GM12878 (cell line): ENCODE data around the gene CCDC134. TPM values are rescaled to one million over a fixed set of nuclear protein-coding genes. Genes with fewer than 3 reads are reported as not detected.

Source experiments
- ATAC-seq: fragments of 200-7000 bp; cut with Tn5 transposase; 3 replicates; pipeline ENCODE4 v1.9.1; 2020; ENCODE audit warnings: mild to moderate bottlenecking, moderate library complexity
- BruUV-seq: library from RNA; stranded (reverse); fragments of 400-500 nt; replicated peaks from 2 replicates; lab custom pipeline; 2021; lab: Mats Ljungman, UMichigan
- CTCF ChIA-PET: fragments of 300-600 bp; sonication (Branson Sonifier 250); formaldehyde crosslinking; extraction: SDS; loops from one replicate; lab custom pipeline; 2021; ENCODE audit warnings: inconsistent platforms; lab: Yijun Ruan, JAX
- POLR2A ChIA-PET: fragments of 350-600 bp; formaldehyde crosslinking; extraction: SDS; loops from one replicate; lab custom pipeline; 2021; ENCODE audit warnings: inconsistent platforms; lab: Charles Lee
- RAD21 ChIA-PET: fragments of 300-600 bp; sonication (Branson Sonifier 250); formaldehyde crosslinking; loops from one replicate; lab custom pipeline; 2023; ENCODE audit warnings: antibody characterized with exemption; ENCODE audit not compliant: unreplicated experiment; lab: Charles Lee
- SMC1A ChIA-PET: fragments of 300-600 bp; sonication (Branson Sonifier 250); formaldehyde crosslinking; loops from one replicate; lab custom pipeline; 2023; ENCODE audit not compliant: unreplicated experiment, uncharacterized antibody; lab: Charles Lee
- DNase-seq: peaks from one replicate; pipeline ENCODE4 v3.0.0-alpha.2; 2011; ENCODE audit warnings: low read depth, low spot score
- FAIRE-seq: peaks from 3 replicates; lab custom pipeline; 2011; peaks lifted over from hg19 to GRCh38; lab: Jason Lieb, UNC
- H2AFZ ChIP-seq: 2 replicates; pipeline ENCODE4 v1.6.0; 2011; ENCODE audit warnings: low read depth, low read length, control low read depth; ENCODE audit not compliant: control insufficient read depth
- H3K27ac ChIP-seq: 2 replicates; pipeline ENCODE4 v1.5.1; 2011; ENCODE audit warnings: control low read depth; ENCODE audit not compliant: control insufficient read depth, insufficient read depth
- H3K27me3 ChIP-seq, 2 experiments: replicated peaks in 1 of 2; 2 replicates each; pipeline versions ENCODE4 v1.6.0 to v1.6.1; 2011; ENCODE audit warnings: low read length in 1 of 2; ENCODE audit not compliant: control insufficient read depth in 2 of 2, insufficient read depth in 2 of 2
- H3K36me3 ChIP-seq, 2 experiments: 2 replicates each; pipeline ENCODE4 v1.5.1; 2011; ENCODE audit warnings: low read length in 1 of 2; ENCODE audit not compliant: control insufficient read depth in 2 of 2, insufficient read depth in 2 of 2
- H3K4me1 ChIP-seq: 2 replicates; pipeline ENCODE4 v1.6.1; 2011; ENCODE audit warnings: mild to moderate bottlenecking, low read length, moderate library complexity, mixed read lengths; ENCODE audit not compliant: control insufficient read depth, insufficient read depth
- H3K4me2 ChIP-seq: 2 replicates; pipeline ENCODE4 v1.6.0; 2011; ENCODE audit warnings: control low read depth; ENCODE audit not compliant: control insufficient read depth, insufficient read depth
- H3K4me3 ChIP-seq: fragments of 200-600 bp; sonication (generic); 2 replicates; pipeline ENCODE4 v1.5.1; 2016
- H3K79me2 ChIP-seq: 2 replicates; pipeline ENCODE4 v1.6.0; 2011; ENCODE audit warnings: low read length; ENCODE audit not compliant: control insufficient read depth, insufficient read depth
- H3K9ac ChIP-seq: 2 replicates; pipeline ENCODE4 v1.8.0; 2011; ENCODE audit warnings: low read length, control low read depth, mixed read lengths; ENCODE audit not compliant: control insufficient read depth, insufficient read depth
- H3K9me3 ChIP-seq: replicated peaks from 3 replicates; pipeline ENCODE4 v1.5.1; 2011; ENCODE audit warnings: mild to moderate bottlenecking, low read length; ENCODE audit not compliant: control insufficient read depth, insufficient read depth
- H4K20me1 ChIP-seq: 2 replicates; pipeline ENCODE4 v1.6.0; 2011; ENCODE audit not compliant: control insufficient read depth, insufficient read depth
- BCL11A ChIP-seq: IDR thresholded peaks from 2 replicates; pipeline ENCODE4 v1.6.1; 2011; ENCODE audit warnings: low read depth, low read length
- BHLHE40 ChIP-seq, 2 experiments: fragments of 450-650 bp in 1 of 2; IDR thresholded peaks; 2 replicates each; pipeline ENCODE4 v1.6.1; 2011 to 2017; ENCODE audit warnings: low read depth in 2 of 2, borderline replicate concordance in 1 of 2, improper control_type of control experiment in 1 of 2, low read length in 1 of 2, mild to moderate bottlenecking in 1 of 2
- BRCA1 ChIP-seq: IDR thresholded peaks from 2 replicates; pipeline ENCODE4 v1.6.1; 2011; ENCODE audit warnings: low read depth, low read length, improper control_type of control experiment
- CREM ChIP-seq: IDR thresholded peaks from 2 replicates; pipeline ENCODE4 v1.6.1; 2014; ENCODE audit warnings: antibody characterized with exemption, low read depth
- ETV6 ChIP-seq, 2 experiments: fragments of 450-650 bp in 1 of 2; IDR thresholded peaks in 1 of 2; conservative IDR thresholded peaks in 1 of 2; 2 replicates each; pipeline ENCODE4 v1.6.1; 2014; ENCODE audit warnings: antibody characterized with exemption in 1 of 2, borderline replicate concordance in 1 of 2, low read depth in 1 of 2, mild to moderate bottlenecking in 1 of 2, moderate library complexity in 1 of 2
- JUNB ChIP-seq: IDR thresholded peaks from 2 replicates; pipeline ENCODE4 v1.6.1; 2016; ENCODE audit warnings: antibody characterized with exemption, mild to moderate bottlenecking
- NFYA ChIP-seq: IDR thresholded peaks from 2 replicates; pipeline ENCODE4 v1.6.1; 2011; ENCODE audit warnings: low read depth, mild to moderate bottlenecking, low read length, improper control_type of control experiment, borderline replicate concordance
- RBBP5 ChIP-seq: fragments of 200-600 bp; sonication (generic); conservative IDR thresholded peaks from 2 replicates; pipeline ENCODE4 v1.6.1; 2016
- SP1 ChIP-seq: IDR thresholded peaks from one replicate; pipeline ENCODE4 v1.6.1; 2011; ENCODE audit warnings: low read depth, low read length
- YY1 ChIP-seq: IDR thresholded peaks from 2 replicates; pipeline ENCODE4 v1.6.1; 2011; ENCODE audit warnings: low read depth, mild to moderate bottlenecking, low read length
- WGBS: methylation state at CpG from one replicate; pipeline ENCODE4 v1.1.6; 2016; ENCODE audit warnings: low lambda C conversion rate; ENCODE audit not compliant: insufficient replicate concordance, insufficient coverage; ENCODE audit errors: missing lambda C conversion rate; 5-methylcytosine and 5-hydroxymethylcytosine counted together
- in situ Hi-C: fragments of 300-500 bp; cut with MboI; formaldehyde crosslinking; loops from 9 replicates; pipeline ENCODE4 v1.14.3; 2018; ENCODE audit warnings: mixed read lengths
- intact Hi-C: fragments of 100-400 bp; cut with micrococcal nuclease; formaldehyde crosslinking; loops from one replicate; pipeline ENCODE4 v1.14.2; 2022; ENCODE audit not compliant: unreplicated experiment
- polyA plus RNA-seq, 11 experiments: library from polyadenylated mRNA; depleted of rRNA in 4 of 11; unstranded in 6 of 11; stranded (reverse) in 5 of 11; fragments of >200 nt; fragmentation: Nextera tagmentation in 4 of 11; fragmentation: Illumina TruSeq in 1 of 11; extraction: Ambion mirVana in 4 of 11; extraction: Trizol in 1 of 11; gene quantifications; 1 replicate in 1 of 11; 2 replicates in 10 of 11; pipeline versions ENCODE4 v1.2.1 to v1.2.3, GENCODE V29; 2011 to 2016; ENCODE audit warnings: inconsistent platforms in 2 of 11, missing spikeins in 2 of 11, low read depth in 1 of 11
- total RNA-seq, 4 experiments: library from RNA; depleted of rRNA in 3 of 4; stranded (reverse); fragments of >200 nt in 3 of 4; fragmentation: Illumina TruSeq in 1 of 4; extraction: Trizol in 1 of 4; gene quantifications; 2 replicates each; pipeline versions ENCODE4 v1.2.1 to v1.2.3, GENCODE V29; 2013 to 2021
- TF ChIP-seq, protein P1 (sequence below): fragments of 150-350 bp; IDR thresholded peaks from 2 replicates; pipeline ENCODE4 v1.6.1; 2014; ENCODE audit warnings: mild to moderate bottlenecking, low read depth, low read length
- TF ChIP-seq, protein P2 (sequence below): fragments of 450-650 bp; IDR thresholded peaks from 2 replicates; pipeline ENCODE4 v1.6.1; 2017; ENCODE audit warnings: mild to moderate bottlenecking, moderate library complexity

Gene CCDC134
- total and polyA plus RNA-seq, 10 of the 15 experiments (the other 5 are each of a cell fraction or from before 2014, with no cell fraction given) = 0.35 to 19.3 (median 11.8) TPM

DNA sequence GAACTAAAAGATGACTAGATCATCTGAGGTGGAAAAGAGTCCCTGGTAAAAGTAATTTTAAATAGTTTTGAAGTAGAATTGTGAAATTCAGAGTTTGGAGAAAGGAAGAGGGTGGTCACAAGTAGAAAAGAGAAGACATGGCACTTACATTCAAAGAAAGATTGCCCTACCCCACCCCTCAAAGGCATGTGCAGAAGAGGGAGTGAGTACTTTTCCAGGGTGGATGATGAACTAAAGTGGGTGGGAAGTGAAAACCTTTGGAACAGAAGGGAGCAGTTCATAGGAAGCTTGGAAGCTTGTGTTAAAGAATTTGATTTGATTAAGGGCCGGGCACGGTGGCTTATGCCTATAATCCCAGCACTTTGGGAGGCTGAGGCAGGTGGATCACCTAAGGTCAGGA, 56.0 kb downstream of the CCDC134 start:
- H3K36me3 ChIP-seq = peaks cover 0 to 3% of the 10 kb centered on the region in 2 experiments; a peak in 1 of 4 replicates
- ATAC-seq = no peak
- H3K4me2 ChIP-seq = no peak overlapping the region
- H3K27me3 ChIP-seq = no peaks in the 10 kb centered on the region
- ChIA-PET POLR2A (interaction anchor here (0.6 to 11.8 kb wide), 5 partner anchors 13 to 210 kb away, joined by 3 to 135 read pairs (median 3); no protein-coding TSS in a partner anchor), RAD21 (interaction anchor here (0.9 to 3.5 kb wide), 5 partner anchors 21 to 160 kb away, joined by 3 to 20 read pairs (median 6); no protein-coding TSS in a partner anchor), SMC1A (interaction anchor here (1.2 to 5.9 kb wide), 8 partner anchors 13 to 158 kb away, joined by 3 to 96 read pairs (median 10); partner anchors contain the start of genes CCDC134, MEI1 and SREBF2), CTCF (interaction anchor here (0.6 to 5.8 kb wide), 9 partner anchors 9 to 159 kb away, joined by 3 to 51 read pairs (median 15); partner anchors contain the start of genes CCDC134, MEI1 and SREBF2)
- in situ Hi-C loops (no loop called here), intact Hi-C loops (loop anchor here (5.0 kb wide), 1 partner anchor 34 kb away; no protein-coding TSS in a partner anchor)
- H3K9ac ChIP-seq = no peak overlapping the region
- 0 out of 2 replicates have a peak, but pooled peaks cover 3% of the 10 kb centered on the region for H4K20me1 ChIP-seq
- 100% methylated on average over 2 of the region's 2 CpGs for WGBS
- H3K4me3 ChIP-seq = no peak overlapping the region
- peaks cover 85% of the 10 kb centered on the region for H3K79me2 ChIP-seq
- no TSS peak for BruUV-seq
- H2AFZ ChIP-seq = no peak overlapping the region
- H3K27ac ChIP-seq = no peak overlapping the region; the same call in 1 of the 2 replicates
- H3K4me1 ChIP-seq = peaks cover 39% of the 10 kb centered on the region
- DNase-seq = no peak
- FAIRE-seq = no peak
- H3K9me3 ChIP-seq = no peaks in the 10 kb centered on the region
- TF ChIP-seq, protein P1, sequence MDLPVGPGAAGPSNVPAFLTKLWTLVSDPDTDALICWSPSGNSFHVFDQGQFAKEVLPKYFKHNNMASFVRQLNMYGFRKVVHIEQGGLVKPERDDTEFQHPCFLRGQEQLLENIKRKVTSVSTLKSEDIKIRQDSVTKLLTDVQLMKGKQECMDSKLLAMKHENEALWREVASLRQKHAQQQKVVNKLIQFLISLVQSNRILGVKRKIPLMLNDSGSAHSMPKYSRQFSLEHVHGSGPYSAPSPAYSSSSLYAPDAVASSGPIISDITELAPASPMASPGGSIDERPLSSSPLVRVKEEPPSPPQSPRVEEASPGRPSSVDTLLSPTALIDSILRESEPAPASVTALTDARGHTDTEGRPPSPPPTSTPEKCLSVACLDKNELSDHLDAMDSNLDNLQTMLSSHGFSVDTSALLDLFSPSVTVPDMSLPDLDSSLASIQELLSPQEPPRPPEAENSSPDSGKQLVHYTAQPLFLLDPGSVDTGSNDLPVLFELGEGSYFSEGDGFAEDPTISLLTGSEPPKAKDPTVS = no peak
- TF ChIP-seq BHLHE40 (IDR thresholded peaks at IDR 0.05; ENCODE audit: borderline replicate concordance in 1 of 2, low read depth in 2 of 2, low read length in 1 of 2) (no peak), SP1 (no peak), YY1 (no peak), RBBP5 (no peak), ETV6 (conservative IDR thresholded peaks at IDR 0.05 in 1 of 2, IDR thresholded peaks at IDR 0.05 in 1 of 2; ENCODE audit: borderline replicate concordance in 1 of 2, low read depth in 1 of 2) (no peak), JUNB (no peak), CREM (no peak), NFYA (no peak), BRCA1 (no peak), BCL11A (no peak)
- TF ChIP-seq, protein P2, sequence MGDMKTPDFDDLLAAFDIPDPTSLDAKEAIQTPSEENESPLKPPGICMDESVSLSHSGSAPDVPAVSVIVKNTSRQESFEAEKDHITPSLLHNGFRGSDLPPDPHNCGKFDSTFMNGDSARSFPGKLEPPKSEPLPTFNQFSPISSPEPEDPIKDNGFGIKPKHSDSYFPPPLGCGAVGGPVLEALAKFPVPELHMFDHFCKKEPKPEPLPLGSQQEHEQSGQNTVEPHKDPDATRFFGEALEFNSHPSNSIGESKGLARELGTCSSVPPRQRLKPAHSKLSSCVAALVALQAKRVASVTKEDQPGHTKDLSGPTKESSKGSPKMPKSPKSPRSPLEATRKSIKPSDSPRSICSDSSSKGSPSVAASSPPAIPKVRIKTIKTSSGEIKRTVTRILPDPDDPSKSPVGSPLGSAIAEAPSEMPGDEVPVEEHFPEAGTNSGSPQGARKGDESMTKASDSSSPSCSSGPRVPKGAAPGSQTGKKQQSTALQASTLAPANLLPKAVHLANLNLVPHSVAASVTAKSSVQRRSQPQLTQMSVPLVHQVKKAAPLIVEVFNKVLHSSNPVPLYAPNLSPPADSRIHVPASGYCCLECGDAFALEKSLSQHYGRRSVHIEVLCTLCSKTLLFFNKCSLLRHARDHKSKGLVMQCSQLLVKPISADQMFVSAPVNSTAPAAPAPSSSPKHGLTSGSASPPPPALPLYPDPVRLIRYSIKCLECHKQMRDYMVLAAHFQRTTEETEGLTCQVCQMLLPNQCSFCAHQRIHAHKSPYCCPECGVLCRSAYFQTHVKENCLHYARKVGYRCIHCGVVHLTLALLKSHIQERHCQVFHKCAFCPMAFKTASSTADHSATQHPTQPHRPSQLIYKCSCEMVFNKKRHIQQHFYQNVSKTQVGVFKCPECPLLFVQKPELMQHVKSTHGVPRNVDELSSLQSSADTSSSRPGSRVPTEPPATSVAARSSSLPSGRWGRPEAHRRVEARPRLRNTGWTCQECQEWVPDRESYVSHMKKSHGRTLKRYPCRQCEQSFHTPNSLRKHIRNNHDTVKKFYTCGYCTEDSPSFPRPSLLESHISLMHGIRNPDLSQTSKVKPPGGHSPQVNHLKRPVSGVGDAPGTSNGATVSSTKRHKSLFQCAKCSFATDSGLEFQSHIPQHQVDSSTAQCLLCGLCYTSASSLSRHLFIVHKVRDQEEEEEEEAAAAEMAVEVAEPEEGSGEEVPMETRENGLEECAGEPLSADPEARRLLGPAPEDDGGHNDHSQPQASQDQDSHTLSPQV = no peak
- TF ChIP-seq, all 136 proteins: peak for 0
